K562 (cell line): ENCODE measurements around the gene MTFR2. TPM values are rescaled to one million over a fixed set of nuclear protein-coding genes. Genes with fewer than 3 reads are reported as not detected.
A peak's percentile ranks its signal among the peaks of the same experiment; 100 is the strongest.

Experiments used
- EP400 ChIP-seq: fragments of 450-650 bp; IDR thresholded peaks from 2 replicates; pipeline ENCODE4 v1.6.1; 2017; ENCODE audit warnings: antibody characterized with exemption, mild to moderate bottlenecking, moderate library complexity
- ETV6 ChIP-seq, 3 experiments: fragments of 150-350 bp in 1 of 3; sonication (generic) in 1 of 3; formaldehyde crosslinking in 1 of 3; IDR thresholded peaks; 2 replicates each; pipeline versions ENCODE4 v1.6.1 to v1.8.0; 2014 to 2022; ENCODE audit warnings: borderline replicate concordance in 2 of 3, low read depth in 2 of 3, antibody characterized with exemption in 1 of 3, low read length in 1 of 3, mild to moderate bottlenecking in 1 of 3, missing genetic modification reagents in 1 of 3
- GABPB2 ChIP-seq: fragments of 250-450 bp; sonication (Bioruptor Pico); conservative IDR thresholded peaks from 2 replicates; pipeline ENCODE4 v1.5.1; 2021; ENCODE audit warnings: mild to moderate bottlenecking
- HDAC1 ChIP-seq, 2 experiments: fragments of 450-650 bp; IDR thresholded peaks; 2 replicates each; pipeline ENCODE4 v1.6.1; 2016 to 2017; ENCODE audit warnings: inconsistent platforms in 1 of 2, mild to moderate bottlenecking in 1 of 2, moderate library complexity in 1 of 2
- MCM2 ChIP-seq: fragments of 450-650 bp; IDR thresholded peaks from 2 replicates; pipeline ENCODE4 v1.6.1; 2017; ENCODE audit warnings: low read depth, mild to moderate bottlenecking
- NR2F6 ChIP-seq: fragments of 450-650 bp; formaldehyde crosslinking; IDR thresholded peaks from 2 replicates; pipeline ENCODE4 v1.4.0; 2020; ENCODE audit warnings: mild to moderate bottlenecking
- SMAD4 ChIP-seq: fragments of 250-450 bp; sonication (Bioruptor Pico); conservative IDR thresholded peaks from 2 replicates; pipeline ENCODE4 v1.8.0; 2021; ENCODE audit warnings: inconsistent platforms, mild to moderate bottlenecking, moderate library complexity
- ZFP30 ChIP-seq: fragments of 250-450 bp; sonication (Bioruptor Pico); IDR thresholded peaks from 2 replicates; pipeline ENCODE4 v1.8.0; 2022; ENCODE audit warnings: moderate library complexity, mild to moderate bottlenecking, inconsistent platforms, borderline replicate concordance
- ZNF197 ChIP-seq: fragments of 200-800 bp; sonication (Bioruptor generic); IDR thresholded peaks from 2 replicates; pipeline ENCODE4 v1.6.1; 2016; ENCODE audit warnings: low read depth, missing genetic modification characterization, missing compliant biosample characterization
- polyA plus RNA-seq, 8 experiments: library from polyadenylated mRNA; depleted of rRNA in 4 of 8; stranded (reverse) in 5 of 8; unstranded in 3 of 8; fragments of >200 nt; fragmentation: Nextera tagmentation in 2 of 8; fragmentation: Illumina TruSeq in 1 of 8; extraction: Ambion mirVana in 2 of 8; extraction: Trizol in 1 of 8; gene quantifications; 2 replicates each; pipeline versions ENCODE4 v1.2.1 to v1.2.3, GENCODE V29; 2011 to 2014; ENCODE audit warnings: inconsistent platforms in 1 of 8, missing spikeins in 1 of 8
- total RNA-seq, 7 experiments: library from RNA; depleted of rRNA in 6 of 7; stranded (reverse); fragments of >200 nt in 6 of 7; fragmentation: Illumina TruSeq in 2 of 7; extraction: Trizol in 2 of 7; gene quantifications; 2 replicates each; pipeline versions ENCODE4 v1.2.1 to v1.2.3, GENCODE V29; 2011 to 2021; ENCODE audit warnings: low replicate concordance in 1 of 7
- TF ChIP-seq, protein P1 (sequence below): fragments of 250-450 bp; sonication (Bioruptor Pico); IDR thresholded peaks from 2 replicates; pipeline ENCODE4 v1.8.0; 2021; ENCODE audit warnings: borderline replicate concordance, mild to moderate bottlenecking, moderate library complexity; ENCODE audit not compliant: poor library complexity, severe bottlenecking
- TF ChIP-seq, protein P2 (sequence below), 2 experiments: fragments of 450-650 bp in 1 of 2; sonication (generic) in 1 of 2; formaldehyde crosslinking in 1 of 2; IDR thresholded peaks in 1 of 2; conservative IDR thresholded peaks in 1 of 2; 2 replicates each; pipeline versions ENCODE4 v1.6.1 to v1.8.1; 2016 to 2023; ENCODE audit warnings: mild to moderate bottlenecking in 2 of 2, moderate library complexity in 2 of 2, inconsistent platforms in 1 of 2, missing genetic modification reagents in 1 of 2
- TF ChIP-seq, protein P3 (sequence below), 2 experiments: fragments of 450-650 bp; IDR thresholded peaks; 2 replicates each; pipeline ENCODE4 v1.6.1; 2016; ENCODE audit warnings: mild to moderate bottlenecking in 2 of 2, borderline replicate concordance in 1 of 2, low read depth in 1 of 2, moderate library complexity in 1 of 2
- TF ChIP-seq, protein P4 (sequence below): fragments of 450-650 bp; formaldehyde crosslinking; IDR thresholded peaks from 2 replicates; pipeline ENCODE4 v1.4.0; 2020; ENCODE audit warnings: mild to moderate bottlenecking, moderate library complexity

The MTFR2 gene
- total and polyA plus RNA-seq, 9 of the 15 experiments (the other 6 are each of a cell fraction or from before 2014, with no cell fraction given), result 10.1 to 63.3 (median 45.9) TPM

DNA sequence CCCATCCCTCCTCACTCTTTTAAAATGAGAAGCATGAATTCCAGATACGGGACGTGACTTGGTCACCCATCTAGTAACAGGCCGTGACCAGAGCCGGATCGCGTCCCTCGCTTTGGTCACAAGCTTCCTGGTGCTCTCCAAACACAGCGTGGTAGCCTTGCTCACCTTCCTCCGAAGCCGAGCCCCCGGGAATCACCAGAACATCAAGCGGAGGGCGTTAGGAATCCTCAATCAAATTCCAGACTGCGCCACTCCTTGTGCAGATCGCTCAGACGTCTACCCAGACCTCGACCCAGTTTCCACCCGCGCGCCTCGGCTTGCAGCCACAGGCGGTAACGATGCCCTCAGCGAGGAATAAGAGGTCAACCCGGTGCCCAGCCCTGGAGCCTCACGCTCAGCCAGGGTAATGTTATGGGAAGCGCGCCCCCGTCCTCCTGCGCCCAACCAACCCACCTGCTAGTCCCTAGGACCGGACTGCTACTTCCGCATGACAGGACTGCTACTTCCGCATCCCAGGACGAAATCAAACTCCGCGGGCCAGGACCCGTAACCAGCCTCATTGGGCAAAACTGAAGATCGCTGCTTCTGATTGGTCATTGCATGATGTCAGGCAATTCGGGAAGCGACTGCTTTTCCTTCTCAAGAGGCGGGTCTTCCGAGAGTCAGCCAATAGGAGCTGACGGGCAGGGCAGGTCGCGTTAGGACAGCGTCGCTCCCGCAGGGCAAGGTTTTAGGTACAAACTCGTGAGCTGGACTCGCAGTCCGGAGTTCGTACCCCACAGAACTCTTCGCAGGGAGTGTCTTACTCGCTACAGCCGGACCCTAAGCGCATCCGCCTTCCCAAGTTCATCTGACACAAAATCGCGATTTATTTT is at the start of gene MTFR2 (continued):
- peak; percentile 77; the same call in 1 of the 2 replicates for TF ChIP-seq NR2F6 (CRISPR knock-in tag)
- no peak for TF ChIP-seq ZNF197 (CRISPR knock-in tag)
- TF ChIP-seq, protein P1, sequence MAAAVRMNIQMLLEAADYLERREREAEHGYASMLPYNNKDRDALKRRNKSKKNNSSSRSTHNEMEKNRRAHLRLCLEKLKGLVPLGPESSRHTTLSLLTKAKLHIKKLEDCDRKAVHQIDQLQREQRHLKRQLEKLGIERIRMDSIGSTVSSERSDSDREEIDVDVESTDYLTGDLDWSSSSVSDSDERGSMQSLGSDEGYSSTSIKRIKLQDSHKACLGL, result peak; percentile 85
- TF ChIP-seq, protein P2, sequence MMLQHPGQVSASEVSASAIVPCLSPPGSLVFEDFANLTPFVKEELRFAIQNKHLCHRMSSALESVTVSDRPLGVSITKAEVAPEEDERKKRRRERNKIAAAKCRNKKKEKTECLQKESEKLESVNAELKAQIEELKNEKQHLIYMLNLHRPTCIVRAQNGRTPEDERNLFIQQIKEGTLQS (IDR thresholded peaks at IDR 0.05), result peak; percentile 81
- TF ChIP-seq, protein P2 (CRISPR knock-in tag; conservative IDR thresholded peaks at IDR 0.05), result peak; percentile 94
- TF ChIP-seq HDAC1 (IDR thresholded peaks at IDR 0.05), result peak; percentile 89 to 100; a peak in 3 of 4 replicates
- no peak for TF ChIP-seq ZFP30
- TF ChIP-seq, protein P3, sequence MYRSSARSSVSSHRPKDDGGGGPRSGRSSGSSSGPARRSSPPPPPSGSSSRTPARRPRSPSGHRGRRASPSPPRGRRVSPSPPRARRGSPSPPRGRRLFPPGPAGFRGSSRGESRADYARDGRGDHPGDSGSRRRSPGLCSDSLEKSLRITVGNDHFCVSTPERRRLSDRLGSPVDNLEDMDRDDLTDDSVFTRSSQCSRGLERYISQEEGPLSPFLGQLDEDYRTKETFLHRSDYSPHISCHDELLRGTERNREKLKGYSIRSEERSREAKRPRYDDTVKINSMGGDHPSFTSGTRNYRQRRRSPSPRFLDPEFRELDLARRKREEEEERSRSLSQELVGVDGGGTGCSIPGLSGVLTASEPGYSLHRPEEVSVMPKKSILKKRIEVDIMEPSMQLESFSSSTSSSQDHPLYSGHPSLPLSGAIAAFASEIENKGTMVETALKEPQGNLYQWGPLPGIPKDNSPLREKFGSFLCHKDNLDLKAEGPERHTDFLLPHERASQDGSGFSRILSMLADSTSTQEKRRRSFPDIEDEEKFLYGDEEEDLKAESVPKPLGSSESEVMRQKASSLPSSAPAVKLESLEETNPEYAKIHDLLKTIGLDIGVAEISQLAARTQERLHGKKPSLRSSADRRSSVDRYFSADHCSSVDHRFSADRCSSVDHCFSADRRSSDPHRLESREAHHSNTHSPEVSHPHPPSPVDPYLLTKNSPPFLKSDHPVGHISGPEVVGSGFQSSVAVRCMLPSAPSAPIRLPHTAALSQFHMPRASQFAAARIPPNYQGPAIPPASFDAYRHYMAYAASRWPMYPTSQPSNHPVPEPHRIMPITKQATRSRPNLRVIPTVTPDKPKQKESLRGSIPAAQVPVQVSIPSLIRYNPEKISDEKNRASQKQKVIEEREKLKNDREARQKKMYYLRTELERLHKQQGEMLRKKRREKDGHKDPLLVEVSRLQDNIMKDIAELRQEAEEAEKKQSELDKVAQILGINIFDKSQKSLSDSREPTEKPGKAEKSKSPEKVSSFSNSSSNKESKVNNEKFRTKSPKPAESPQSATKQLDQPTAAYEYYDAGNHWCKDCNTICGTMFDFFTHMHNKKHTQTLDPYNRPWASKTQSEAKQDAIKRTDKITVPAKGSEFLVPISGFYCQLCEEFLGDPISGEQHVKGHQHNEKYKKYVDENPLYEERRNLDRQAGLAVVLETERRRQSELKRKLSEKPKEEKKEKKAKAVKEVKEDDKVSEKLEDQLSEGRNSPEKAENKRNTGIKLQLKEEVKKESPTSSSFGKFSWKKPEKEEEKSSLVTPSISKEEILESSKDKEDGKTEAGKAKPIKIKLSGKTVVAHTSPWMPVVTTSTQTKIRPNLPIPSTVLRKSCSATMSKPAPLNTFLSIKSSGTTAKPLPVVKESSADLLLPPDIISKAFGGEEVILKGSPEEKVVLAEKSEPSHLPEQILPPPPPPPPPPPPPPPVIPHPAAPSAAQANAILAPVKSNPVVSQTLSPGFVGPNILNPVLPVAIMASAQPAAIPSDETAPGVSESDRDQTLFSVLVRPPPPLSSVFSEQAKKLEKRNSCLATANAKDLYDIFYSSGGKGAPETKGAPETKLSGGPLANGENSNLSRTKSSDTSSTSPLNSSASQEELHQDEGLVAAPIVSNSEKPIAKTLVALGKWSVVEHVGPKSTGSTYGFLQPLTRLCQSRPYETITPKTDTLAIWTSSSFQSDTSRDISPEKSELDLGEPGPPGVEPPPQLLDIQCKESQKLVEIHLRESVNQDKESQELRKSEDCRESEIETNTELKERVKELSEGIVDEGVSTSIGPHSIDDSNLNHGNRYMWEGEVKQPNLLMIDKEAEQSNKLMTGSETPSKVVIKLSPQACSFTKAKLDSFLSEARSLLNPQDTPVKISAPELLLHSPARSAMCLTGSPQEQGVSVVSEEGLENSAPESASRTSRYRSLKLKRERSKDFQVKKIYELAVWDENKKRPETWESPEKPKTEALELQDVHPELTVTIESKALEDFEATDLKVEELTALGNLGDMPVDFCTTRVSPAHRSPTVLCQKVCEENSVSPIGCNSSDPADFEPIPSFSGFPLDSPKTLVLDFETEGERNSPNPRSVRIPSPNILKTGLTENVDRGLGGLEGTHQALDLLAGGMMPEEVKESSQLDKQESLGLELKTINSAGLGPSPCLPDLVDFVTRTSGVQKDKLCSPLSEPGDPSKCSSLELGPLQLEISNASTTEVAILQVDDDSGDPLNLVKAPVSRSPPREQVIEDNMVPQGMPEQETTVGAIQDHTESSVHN (IDR thresholded peaks at IDR 0.05; ENCODE audit: borderline replicate concordance in 1 of 2, low read depth in 1 of 2), result no peak
- TF ChIP-seq SMAD4 (CRISPR knock-in tag), result 0 out of 2 replicates have a peak, but pooled peaks have one; percentile 46
- peak; percentile 81 to 91 for TF ChIP-seq ETV6 (IDR thresholded peaks at IDR 0.05; ENCODE audit: borderline replicate concordance in 1 of 2, low read depth in 2 of 2, low read length in 1 of 2)
- 0 out of 2 replicates have a peak, but pooled peaks have one; percentile 48 for TF ChIP-seq ETV6 (CRISPR knock-in tag; IDR thresholded peaks at IDR 0.05; ENCODE audit: borderline replicate concordance)
- TF ChIP-seq, protein P4, sequence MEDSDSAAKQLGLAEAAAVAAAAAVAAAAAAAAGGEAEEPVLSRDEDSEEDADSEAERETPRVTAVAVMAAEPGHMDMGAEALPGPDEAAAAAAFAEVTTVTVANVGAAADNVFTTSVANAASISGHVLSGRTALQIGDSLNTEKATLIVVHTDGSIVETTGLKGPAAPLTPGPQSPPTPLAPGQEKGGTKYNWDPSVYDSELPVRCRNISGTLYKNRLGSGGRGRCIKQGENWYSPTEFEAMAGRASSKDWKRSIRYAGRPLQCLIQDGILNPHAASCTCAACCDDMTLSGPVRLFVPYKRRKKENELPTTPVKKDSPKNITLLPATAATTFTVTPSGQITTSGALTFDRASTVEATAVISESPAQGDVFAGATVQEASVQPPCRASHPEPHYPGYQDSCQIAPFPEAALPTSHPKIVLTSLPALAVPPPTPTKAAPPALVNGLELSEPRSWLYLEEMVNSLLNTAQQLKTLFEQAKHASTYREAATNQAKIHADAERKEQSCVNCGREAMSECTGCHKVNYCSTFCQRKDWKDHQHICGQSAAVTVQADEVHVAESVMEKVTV (CRISPR knock-in tag), result no peak
- no peak for TF ChIP-seq GABPB2 (CRISPR knock-in tag)
- TF ChIP-seq EP400, result peak; percentile 98
- no peak for TF ChIP-seq MCM2
